Measurements from ENCODE around the gene UTP15.

DNA sequence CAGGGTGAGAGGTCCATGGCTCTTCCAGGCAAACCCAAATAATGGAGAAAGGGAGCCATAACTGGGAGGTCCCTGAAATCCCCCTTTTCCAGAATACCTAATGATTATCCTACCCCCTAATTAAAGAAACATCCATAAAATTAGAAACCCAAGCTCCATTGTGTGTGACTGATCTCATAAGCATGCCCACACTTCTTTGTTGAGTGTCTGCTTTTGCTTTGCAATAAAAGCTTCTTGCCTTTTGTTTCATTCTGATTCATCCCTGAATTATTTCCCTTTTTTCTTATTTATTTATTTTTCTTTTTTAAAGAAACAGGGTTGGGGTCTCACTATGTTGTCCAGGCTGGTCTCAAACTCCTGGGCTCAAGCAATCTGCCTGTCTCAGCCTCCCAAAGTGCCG lies 34.2 kb upstream of the UTP15 start:
- TF ChIP-seq, protein P1, sequence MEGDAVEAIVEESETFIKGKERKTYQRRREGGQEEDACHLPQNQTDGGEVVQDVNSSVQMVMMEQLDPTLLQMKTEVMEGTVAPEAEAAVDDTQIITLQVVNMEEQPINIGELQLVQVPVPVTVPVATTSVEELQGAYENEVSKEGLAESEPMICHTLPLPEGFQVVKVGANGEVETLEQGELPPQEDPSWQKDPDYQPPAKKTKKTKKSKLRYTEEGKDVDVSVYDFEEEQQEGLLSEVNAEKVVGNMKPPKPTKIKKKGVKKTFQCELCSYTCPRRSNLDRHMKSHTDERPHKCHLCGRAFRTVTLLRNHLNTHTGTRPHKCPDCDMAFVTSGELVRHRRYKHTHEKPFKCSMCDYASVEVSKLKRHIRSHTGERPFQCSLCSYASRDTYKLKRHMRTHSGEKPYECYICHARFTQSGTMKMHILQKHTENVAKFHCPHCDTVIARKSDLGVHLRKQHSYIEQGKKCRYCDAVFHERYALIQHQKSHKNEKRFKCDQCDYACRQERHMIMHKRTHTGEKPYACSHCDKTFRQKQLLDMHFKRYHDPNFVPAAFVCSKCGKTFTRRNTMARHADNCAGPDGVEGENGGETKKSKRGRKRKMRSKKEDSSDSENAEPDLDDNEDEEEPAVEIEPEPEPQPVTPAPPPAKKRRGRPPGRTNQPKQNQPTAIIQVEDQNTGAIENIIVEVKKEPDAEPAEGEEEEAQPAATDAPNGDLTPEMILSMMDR (conservative IDR thresholded peaks at IDR 0.05; ENCODE audit: low read length): no peak
- no peak for TF ChIP-seq EZH2phosphoT487 (IDR thresholded peaks at IDR 0.05; ENCODE audit: borderline replicate concordance, low read depth, low read length)

Measured in OCI-LY7 (cell line).